MCF 10A (cell line): ENCODE data around the gene CTNNA1. TPM values are rescaled to one million over a fixed set of nuclear protein-coding genes. Genes with fewer than 3 reads are reported as not detected.

Experiments
- BruUV-seq: library from RNA; stranded (reverse); fragments of 400-500 nt; replicated peaks from 2 replicates; lab custom pipeline; 2021; lab: Mats Ljungman, UMichigan
- CTCF ChIA-PET: fragments of 300-600 bp; sonication (Branson Sonifier 250); formaldehyde crosslinking; extraction: SDS; loops from one replicate; lab custom pipeline; 2021; ENCODE audit warnings: antibody characterized with exemption, inconsistent platforms; lab: Yijun Ruan, JAX
- POLR2A ChIA-PET: fragments of 300-600, 350-650 bp; sonication (Branson Sonifier 250); formaldehyde crosslinking; extraction: SDS; loops from one replicate; lab custom pipeline; 2020; ENCODE audit warnings: antibody characterized with exemption, inconsistent platforms; lab: Yijun Ruan, JAX
- DNase-seq: peaks from one replicate; pipeline ENCODE4 v3.0.0-alpha.2; 2018; ENCODE audit not compliant: unreplicated experiment
- H3K27ac Mint-ChIP-seq: one replicate; pipeline ENCODE4 v1.8.0; 2022; ENCODE audit warnings: mild to moderate bottlenecking, low read depth, mixed read lengths; ENCODE audit not compliant: unreplicated experiment
- H3K27me3 Mint-ChIP-seq: one replicate; pipeline ENCODE4 v1.8.0; 2022; ENCODE audit warnings: mixed read lengths; ENCODE audit not compliant: insufficient read depth, unreplicated experiment
- H3K36me3 Mint-ChIP-seq: one replicate; pipeline ENCODE4 v1.8.0; 2022; ENCODE audit warnings: mild to moderate bottlenecking, moderate library complexity, mixed read lengths; ENCODE audit not compliant: insufficient read depth, unreplicated experiment
- H3K4me1 Mint-ChIP-seq: one replicate; pipeline ENCODE4 v1.8.0; 2022; ENCODE audit warnings: mixed read lengths; ENCODE audit not compliant: insufficient read depth, unreplicated experiment
- H3K4me3 Mint-ChIP-seq: one replicate; pipeline ENCODE4 v1.8.0; 2022; ENCODE audit warnings: mild to moderate bottlenecking, moderate library complexity, mixed read lengths; ENCODE audit not compliant: unreplicated experiment
- H3K9me3 Mint-ChIP-seq: one replicate; pipeline ENCODE4 v1.8.0; 2022; ENCODE audit warnings: mixed read lengths; ENCODE audit not compliant: unreplicated experiment
- CTCF ChIP-seq: fragments of 200-600 bp; IDR thresholded peaks from one replicate; pipeline ENCODE4 v1.8.0; 2022; ENCODE audit warnings: antibody characterized with exemption, mild to moderate bottlenecking; ENCODE audit not compliant: unreplicated experiment
- intact Hi-C: fragments of 100-400 bp; cut with micrococcal nuclease; formaldehyde crosslinking; loops from 2 replicates; pipeline ENCODE4 v1.14.1; 2022
- total RNA-seq: library from RNA; stranded (reverse); gene quantifications from 2 replicates; pipeline ENCODE4 v1.2.3, GENCODE V29; 2022

Gene CTNNA1
- total RNA-seq, 1 experiment from 2014 or later, result 519 TPM

- intact Hi-C loops, result no loop called here
- TF ChIP-seq CTCF, result no peak
- no peaks in the 10 kb centered on the region for H3K27me3 Mint-ChIP-seq
- H3K4me3 Mint-ChIP-seq, result no peak overlapping the region
- peaks cover 80% of the 10 kb centered on the region for H3K36me3 Mint-ChIP-seq
- BruUV-seq, result no TSS peak
- no peaks in the 10 kb centered on the region for H3K9me3 Mint-ChIP-seq
- H3K4me1 Mint-ChIP-seq, result peaks cover 35% of the 10 kb centered on the region
- CTCF ChIA-PET, result no interaction called here
- no peak for DNase-seq
- POLR2A ChIA-PET, result no interaction called here
- H3K27ac Mint-ChIP-seq, result no peak overlapping the region
Measured at GRCh38 chr5:138898742-138899141, 145.5 kb downstream of the CTNNA1 start.

GRCh38 chr5:138900281-138900965, 147.2 kb downstream of the CTNNA1 start:
- Mint-ChIP-seq H3K27me3 (no peaks in the 10 kb centered on the region), H3K4me3 (no peak overlapping the region), H3K36me3 (peaks cover 83% of the 10 kb centered on the region), H3K27ac (peak overlapping the region; percentile 26), H3K4me1 (peaks cover 27% of the 10 kb centered on the region), H3K9me3 (no peaks in the 10 kb centered on the region)
- intact Hi-C loops, result no loop called here
- TF ChIP-seq CTCF, result no peak
- CTCF ChIA-PET, result interaction anchor here (0.5 to 1.1 kb wide), 2 partner anchors 16 to 257 kb away, joined by 3 to 7 read pairs; no protein-coding TSS in a partner anchor
- DNase-seq, result peak; percentile 70
- POLR2A ChIA-PET, result no interaction called here
- no TSS peak for BruUV-seq

GRCh38 chr5:138901716-138902115, 148.5 kb downstream of the CTNNA1 start:
- H3K27me3 Mint-ChIP-seq, result no peaks in the 10 kb centered on the region
- H3K4me3 Mint-ChIP-seq, result no peak overlapping the region

More at GRCh38 chr5:138901716-138902115, 148.5 kb downstream of the CTNNA1 start:
- no peaks in the 10 kb centered on the region for H3K9me3 Mint-ChIP-seq
- H3K4me1 Mint-ChIP-seq, result peaks cover 31% of the 10 kb centered on the region
- H3K27ac Mint-ChIP-seq, result peak overlapping the region; percentile 26
- BruUV-seq, result no TSS peak
- H3K36me3 Mint-ChIP-seq, result peaks cover 87% of the 10 kb centered on the region
- no peak for TF ChIP-seq CTCF
- no peak for DNase-seq
- intact Hi-C loops, result no loop called here
- CTCF ChIA-PET, result interaction anchor here (0.9 kb wide), 1 partner anchor 77 kb away, joined by 3 read pairs; no protein-coding TSS in a partner anchor
- POLR2A ChIA-PET, result no interaction called here
